GM04504 (cell line): ENCODE measurements around the gene CALD1.
A peak's percentile ranks its signal among the peaks of the same experiment; 100 is the strongest.

Experiments
- DNase-seq: peaks from one replicate; pipeline ENCODE4 v3.0.0-alpha.2; 2012; ENCODE audit warnings: low read depth

Gene CALD1

GRCh38 chr7:134778941-134779740, at the start of gene CALD1:
CALD1 (plus strand) TSS chr7:134779634; CDS start chr7:134867734, 88,100 bp downstream.
- peak; percentile 98 for DNase-seq

GRCh38 chr7:134729895-134730294, 49.5 kb upstream of the CALD1 start:
- no peak for DNase-seq

- DNase-seq: peak; percentile 48
Measured at GRCh38 chr7:134730411-134730829, 49.0 kb upstream of the CALD1 start.

GRCh38 chr7:134731616-134732015, 47.8 kb upstream of the CALD1 start:
- no peak for DNase-seq

GRCh38 chr7:134732728-134733127, 46.7 kb upstream of the CALD1 start:
- DNase-seq: no peak

GRCh38 chr7:134736381-134736780, 43.1 kb upstream of the CALD1 start:
- DNase-seq: no peak

GRCh38 chr7:134737566-134738345, 41.7 kb upstream of the CALD1 start:
- DNase-seq: peak; percentile 89

- no peak for DNase-seq
Measured at GRCh38 chr7:134739362-134739761, 40.1 kb upstream of the CALD1 start.

GRCh38 chr7:134740376-134740775, 39.1 kb upstream of the CALD1 start:
- no peak for DNase-seq

- DNase-seq: peak; percentile 84
Measured at GRCh38 chr7:134741907-134742635, 37.4 kb upstream of the CALD1 start.

- peak; percentile 93 for DNase-seq
Measured at GRCh38 chr7:134742688-134743350, 36.6 kb upstream of the CALD1 start.

GRCh38 chr7:134744569-134744968, 34.9 kb upstream of the CALD1 start:
- no peak for DNase-seq

GRCh38 chr7:134747326-134747725, 32.1 kb upstream of the CALD1 start:
- DNase-seq: no peak

- no peak for DNase-seq
Measured at GRCh38 chr7:134750083-134751062, 29.1 kb upstream of the CALD1 start.

- DNase-seq: no peak
Measured at GRCh38 chr7:134752006-134752760, 27.3 kb upstream of the CALD1 start.

GRCh38 chr7:134755422-134756022, 23.9 kb upstream of the CALD1 start:
- no peak for DNase-seq

GRCh38 chr7:134757938-134758337, 21.5 kb upstream of the CALD1 start:
- DNase-seq: no peak

- no peak for DNase-seq
Measured at GRCh38 chr7:134758981-134759380, 20.5 kb upstream of the CALD1 start.

GRCh38 chr7:134761266-134761665, 18.2 kb upstream of the CALD1 start:
- DNase-seq: no peak

- no peak for DNase-seq
Measured at GRCh38 chr7:134763960-134764359, 15.5 kb upstream of the CALD1 start.
